ENCODE results near the gene SLC8A3. TPM values are rescaled to one million over a fixed set of nuclear protein-coding genes. Genes with fewer than 3 reads are reported as not detected.
"Not testable (repeated sequence)": the region's sequence is repeated elsewhere in the genome, so short reads cannot be mapped to it uniquely, and the experiment has no call there.

The SLC8A3 gene
- total RNA-seq (1 to 10 TPM in 1 of 2 donors, under 1 TPM in 1; 0.80 to 3.7 TPM), polyA plus RNA-seq (under 1 TPM; 0.08 to 0.90 TPM)
- long read RNA-seq, donor 1, full-length matches to known transcripts = 2 of 2 reads
- long read RNA-seq, donor 1, partial matches to known transcripts = 0 of 2 reads
- long read RNA-seq, donor 1, other reads (novel, unspliced or antisense) = 0 of 2 reads
- long read RNA-seq, donor 2 = 0 reads
- long read RNA-seq, donor 3 = 0 reads
- long read RNA-seq, donor 4, partial matches to known transcripts = 5 of 5 reads
- long read RNA-seq, donor 4, other reads (novel, unspliced or antisense) = 0 of 5 reads
- long read RNA-seq, donor 5 = 0 reads

DNA sequence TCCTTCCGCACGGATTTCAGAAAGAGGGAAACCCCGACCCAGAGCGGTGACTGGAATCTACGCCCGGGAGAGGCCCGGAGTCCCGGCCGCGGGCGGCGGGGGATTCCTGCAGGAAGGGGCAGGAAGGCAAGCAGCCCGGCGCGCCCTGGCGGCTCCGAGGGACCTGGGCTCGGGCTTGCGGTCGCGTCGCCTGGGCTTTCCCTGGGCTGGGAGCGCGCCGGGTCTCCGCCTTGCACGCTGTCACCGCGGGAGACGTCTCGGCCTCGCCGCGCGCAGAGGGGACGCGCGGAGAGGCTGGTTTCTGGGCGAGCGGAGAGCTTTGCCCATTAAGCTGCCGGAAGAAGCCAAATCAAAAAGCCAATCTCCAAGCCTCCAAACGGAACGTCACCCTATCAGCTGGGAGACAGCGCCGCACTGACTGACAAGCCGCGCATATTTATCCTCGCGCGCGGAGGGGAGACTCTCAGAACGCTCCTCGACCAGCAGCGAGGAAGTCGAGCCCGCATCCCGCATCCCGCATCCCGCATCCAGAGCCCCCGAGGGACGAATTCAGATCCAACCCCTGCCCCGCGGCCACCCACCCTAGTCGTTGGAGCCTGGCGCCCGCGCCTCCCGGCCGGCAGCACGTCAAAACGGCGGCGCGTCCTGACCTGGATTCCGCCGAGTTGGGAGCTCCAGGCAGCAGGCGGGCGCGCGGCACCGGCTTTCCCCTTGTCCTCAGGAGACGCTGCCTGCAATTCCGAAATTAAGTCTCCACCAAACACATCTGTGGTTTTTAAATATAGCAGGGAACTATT, at the start of gene SLC8A3:
SLC8A3 (minus strand) TSS at position 293 of the 797 bp plus-strand sequence. CDS start 20,529 bp downstream, outside the sequence.
- 0% methylated on average over 83 of the region's 83 CpGs for WGBS, 2 donors
- H3K27me3 ChIP-seq (ENCODE audit: control insufficient read depth in 3 of 3, insufficient read depth in 3 of 3, low read length in 2 of 3) = peaks cover 0 to 10% (median 0%) of the 10 kb centered on the region in 3 donors
- DNase-seq = peak; percentile 72 to 83 (median 74)

DNA sequence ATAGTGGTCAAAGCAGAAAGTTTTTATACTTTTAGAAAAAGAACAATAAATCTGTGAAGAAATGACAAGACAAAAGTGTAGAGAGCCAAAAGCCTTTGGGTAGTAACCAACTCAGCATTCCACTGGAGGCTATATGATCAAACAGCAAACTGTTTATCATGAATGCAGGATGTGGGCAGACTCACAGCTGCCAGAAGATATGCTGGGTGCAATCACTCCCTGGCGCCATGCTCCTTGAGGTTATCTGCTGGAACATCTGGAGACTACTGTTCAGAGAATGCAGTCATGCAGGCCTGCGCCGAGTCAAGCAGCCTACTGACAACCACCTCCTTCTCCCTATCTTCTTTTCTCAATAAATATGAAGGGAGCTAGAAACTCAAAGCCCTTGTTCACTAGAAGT, 49.0 kb upstream of the SLC8A3 start:
- no peak overlapping the region for H3K9ac ChIP-seq (ENCODE audit: insufficient read depth in 1 of 2, low read length in 2 of 2)
- DNase-seq (no peak), ATAC-seq (ENCODE audit: insufficient read depth, low FRiP score) (no peak)
- no peaks in the 10 kb centered on the region for H3K4me1 ChIP-seq (ENCODE audit: control insufficient read depth in 5 of 5, insufficient read depth in 5 of 5, low read length in 5 of 5)
- H3K36me3 ChIP-seq (ENCODE audit: control insufficient read depth in 4 of 4, insufficient read depth in 4 of 4, low read length in 4 of 4) = no peaks in the 10 kb centered on the region
- no peak overlapping the region for H3K27ac ChIP-seq (ENCODE audit: low read depth in 1 of 2, low read length in 1 of 2)
- WGBS, 2 donors = 70 to 81% methylated on average over 3 of the region's 3 CpGs
- TF ChIP-seq CTCF (IDR thresholded peaks at IDR 0.05; ENCODE audit: control extremely low read depth, extremely low read depth) = no peak
- H3K4me3 ChIP-seq = no peak overlapping the region
- H3K27me3 ChIP-seq (ENCODE audit: control insufficient read depth in 3 of 3, insufficient read depth in 3 of 3, low read length in 2 of 3) = peaks cover 0 to 4% (median 2%) of the 10 kb centered on the region in 3 donors
- H3K9me3 ChIP-seq (ENCODE audit: control insufficient read depth in 4 of 4, insufficient read depth in 3 of 4, low read length in 3 of 4) = peaks cover 0 to 2% (median 0%) of the 10 kb centered on the region in 4 donors

More for the DNA sequence above, at the start of gene SLC8A3:
- H3K27ac ChIP-seq (ENCODE audit: low read depth in 1 of 2, low read length in 1 of 2) = no peak within 1 kb of the TSS
- peak within 1 kb of the TSS; percentile 46 for H3K4me3 ChIP-seq
- peaks cover 0 to 19% (median 14%) of the 10 kb centered on the region in 5 donors for H3K4me1 ChIP-seq (ENCODE audit: control insufficient read depth in 5 of 5, insufficient read depth in 5 of 5, low read length in 5 of 5)
- peak; percentile 16 for ATAC-seq (ENCODE audit: insufficient read depth, low FRiP score)
- H3K9me3 ChIP-seq (ENCODE audit: control insufficient read depth in 4 of 4, insufficient read depth in 3 of 4, low read length in 3 of 4) = no peaks in the 10 kb centered on the region
- H3K9ac ChIP-seq (ENCODE audit: insufficient read depth in 1 of 2, low read length in 2 of 2) = peak within 1 kb of the TSS; percentile 7 to 64
- TF ChIP-seq CTCF (IDR thresholded peaks at IDR 0.05; ENCODE audit: control extremely low read depth, extremely low read depth) = no peak
- H3K36me3 ChIP-seq (ENCODE audit: control insufficient read depth in 4 of 4, insufficient read depth in 4 of 4, low read length in 4 of 4) = no peaks in the 10 kb centered on the region

- no peak overlapping the region for H3K27ac ChIP-seq (ENCODE audit: low read depth in 1 of 2, low read length in 1 of 2)
- no peak for ATAC-seq (ENCODE audit: insufficient read depth, low FRiP score)
Observed at GRCh38 chr14:70234066-70234950, 45.6 kb upstream of the SLC8A3 start.

GRCh38 chr14:70231756-70232544, 43.2 kb upstream of the SLC8A3 start:
- H3K27ac ChIP-seq (ENCODE audit: low read depth in 1 of 2, low read length in 1 of 2); H3K9ac ChIP-seq (ENCODE audit: insufficient read depth in 1 of 2, low read length in 2 of 2); DNase-seq; H3K9me3 ChIP-seq (ENCODE audit: control insufficient read depth in 4 of 4, insufficient read depth in 3 of 4, low read length in 3 of 4); H3K36me3 ChIP-seq (ENCODE audit: control insufficient read depth in 4 of 4, insufficient read depth in 4 of 4, low read length in 4 of 4); ATAC-seq (ENCODE audit: insufficient read depth, low FRiP score); H3K4me3 ChIP-seq; H3K27me3 ChIP-seq (ENCODE audit: control insufficient read depth in 3 of 3, insufficient read depth in 3 of 3, low read length in 2 of 3); H3K4me1 ChIP-seq (ENCODE audit: control insufficient read depth in 5 of 5, insufficient read depth in 5 of 5, low read length in 5 of 5): not testable (repeated sequence)
- 82 to 84% methylated on average over 14 of the region's 14 CpGs for WGBS, 2 donors

More at GRCh38 chr14:70234066-70234950, 45.6 kb upstream of the SLC8A3 start:
- 86 to 95% methylated on average over 46 to 61 of the region's 61 CpGs for WGBS, 2 donors
- Histone ChIP-seq H3K9me3 (ENCODE audit: control insufficient read depth in 4 of 4, insufficient read depth in 3 of 4, low read length in 3 of 4) (no peaks in the 10 kb centered on the region), H3K4me1 (ENCODE audit: control insufficient read depth in 5 of 5, insufficient read depth in 5 of 5, low read length in 5 of 5) (no peaks in the 10 kb centered on the region), H3K36me3 (ENCODE audit: control insufficient read depth in 4 of 4, insufficient read depth in 4 of 4, low read length in 4 of 4) (no peaks in the 10 kb centered on the region), H3K9ac (ENCODE audit: insufficient read depth in 1 of 2, low read length in 2 of 2) (no peak overlapping the region), H3K27me3 (ENCODE audit: control insufficient read depth in 3 of 3, insufficient read depth in 3 of 3, low read length in 2 of 3) (peaks cover 0 to 4% (median 2%) of the 10 kb centered on the region in 3 donors), H3K4me3 (no peak overlapping the region)
- no peak for DNase-seq
- no peak for TF ChIP-seq CTCF (IDR thresholded peaks at IDR 0.05; ENCODE audit: control extremely low read depth, extremely low read depth)

Measured in lung (tissue), 16 donors.